H7 (cell line): ENCODE measurements around the gene C3orf20. TPM values are rescaled to one million over a fixed set of nuclear protein-coding genes. Genes with fewer than 3 reads are reported as not detected.
"Not testable (repeated sequence)": the region's sequence is repeated elsewhere in the genome, so short reads cannot be mapped to it uniquely, and the experiment has no call there.

Source experiments
- DNase-seq: peaks from one replicate; pipeline ENCODE4 v3.0.0; 2012
- H3K27me3 ChIP-seq: 2 replicates; pipeline ENCODE4 v1.6.0; 2011; ENCODE audit warnings: mild to moderate bottlenecking, low read length; ENCODE audit not compliant: control insufficient read depth, insufficient read depth
- H3K36me3 ChIP-seq: replicated peaks from 2 replicates; pipeline ENCODE4 v1.5.1; 2011; ENCODE audit warnings: low read length; ENCODE audit not compliant: control insufficient read depth, insufficient read depth
- H3K4me3 ChIP-seq: 2 replicates; pipeline ENCODE4 v1.5.1; 2011; ENCODE audit warnings: low read depth, mild to moderate bottlenecking, control low read depth, low read length, moderate library complexity; ENCODE audit not compliant: insufficient read depth
- total RNA-seq: library from RNA; depleted of rRNA; stranded (reverse); fragments of >200 nt; shearing (Covaris generic); gene quantifications from 2 replicates; pipeline ENCODE4 v1.2.3, GENCODE V29; 2014

The C3orf20 gene
- total RNA-seq, 1 experiment from 2014 or later, result 0.07 TPM

- no peak overlapping the region for H3K4me3 ChIP-seq
- no peaks in the 10 kb centered on the region for H3K36me3 ChIP-seq
- H3K27me3 ChIP-seq, result no peaks in the 10 kb centered on the region
- no peak for DNase-seq
Measured at GRCh38 chr3:14730703-14731382, 55.9 kb downstream of the C3orf20 start.

- DNase-seq, result no peak
- H3K27me3 ChIP-seq, result no peaks in the 10 kb centered on the region
- no peak overlapping the region for H3K4me3 ChIP-seq
- no peaks in the 10 kb centered on the region for H3K36me3 ChIP-seq
Measured at GRCh38 chr3:14740983-14741382, 66.0 kb downstream of the C3orf20 start.

- Histone ChIP-seq H3K36me3 (no peaks in the 10 kb centered on the region), H3K27me3 (no peaks in the 10 kb centered on the region), H3K4me3 (no peak overlapping the region)
- DNase-seq, result no peak
Measured at GRCh38 chr3:14741510-14741909, 66.6 kb downstream of the C3orf20 start.

- Histone ChIP-seq H3K36me3 (no peaks in the 10 kb centered on the region), H3K27me3 (no peaks in the 10 kb centered on the region), H3K4me3 (no peak overlapping the region)
- DNase-seq, result no peak
Measured at GRCh38 chr3:14744556-14744955, 69.6 kb downstream of the C3orf20 start.

GRCh38 chr3:14750650-14751049 is 75.7 kb downstream of the C3orf20 start:
- Histone ChIP-seq H3K36me3 (no peaks in the 10 kb centered on the region), H3K27me3 (no peaks in the 10 kb centered on the region), H3K4me3 (no peak overlapping the region)
- no peak for DNase-seq

- not testable (repeated sequence) for H3K36me3 ChIP-seq, H3K4me3 ChIP-seq, DNase-seq, H3K27me3 ChIP-seq
Measured at GRCh38 chr3:14752979-14753378, 78.0 kb downstream of the C3orf20 start.

- Histone ChIP-seq H3K4me3 (no peak overlapping the region), H3K27me3 (no peaks in the 10 kb centered on the region; the same call in 1 of the 2 replicates), H3K36me3 (no peaks in the 10 kb centered on the region)
- no peak for DNase-seq
Measured at GRCh38 chr3:14757153-14757700, 82.3 kb downstream of the C3orf20 start.

- DNase-seq, result peak; percentile 10
- no peak overlapping the region for H3K4me3 ChIP-seq
- no peaks in the 10 kb centered on the region for H3K36me3 ChIP-seq
- H3K27me3 ChIP-seq, result no peaks in the 10 kb centered on the region; the same call in 1 of the 2 replicates
Measured at GRCh38 chr3:14758297-14758696, 83.4 kb downstream of the C3orf20 start.

GRCh38 chr3:14758959-14759358 is 84.0 kb downstream of the C3orf20 start:
- Histone ChIP-seq H3K4me3 (no peak overlapping the region), H3K36me3 (no peaks in the 10 kb centered on the region), H3K27me3 (no peaks in the 10 kb centered on the region; the same call in 1 of the 2 replicates)
- peak; percentile 5 for DNase-seq

- H3K27me3 ChIP-seq, result no peaks in the 10 kb centered on the region; the same call in 1 of the 2 replicates
- no peaks in the 10 kb centered on the region for H3K36me3 ChIP-seq
- no peak for DNase-seq
- H3K4me3 ChIP-seq, result no peak overlapping the region
Measured at GRCh38 chr3:14760185-14760584, 85.2 kb downstream of the C3orf20 start.

GRCh38 chr3:14761121-14761672 is 86.3 kb downstream of the C3orf20 start:
- Histone ChIP-seq H3K27me3 (no peaks in the 10 kb centered on the region; the same call in 1 of the 2 replicates), H3K36me3 (no peaks in the 10 kb centered on the region), H3K4me3 (no peak overlapping the region)
- DNase-seq, result peak; percentile 78

GRCh38 chr3:14761866-14762265 is 86.9 kb downstream of the C3orf20 start:
- Histone ChIP-seq H3K36me3 (no peaks in the 10 kb centered on the region), H3K4me3 (no peak overlapping the region), H3K27me3 (no peaks in the 10 kb centered on the region; the same call in 1 of the 2 replicates)
- DNase-seq, result peak; percentile 5

GRCh38 chr3:14762701-14763100 is 87.8 kb downstream of the C3orf20 start:
- Histone ChIP-seq H3K4me3 (no peak overlapping the region), H3K27me3 (no peaks in the 10 kb centered on the region; the same call in 1 of the 2 replicates), H3K36me3 (no peaks in the 10 kb centered on the region)
- no peak for DNase-seq

- no peaks in the 10 kb centered on the region for H3K36me3 ChIP-seq
- no peaks in the 10 kb centered on the region for H3K27me3 ChIP-seq
- H3K4me3 ChIP-seq, result no peak overlapping the region
- no peak for DNase-seq
Measured at GRCh38 chr3:14764331-14765059, 89.6 kb downstream of the C3orf20 start.

- Histone ChIP-seq H3K27me3 (no peaks in the 10 kb centered on the region), H3K36me3 (no peaks in the 10 kb centered on the region), H3K4me3 (no peak overlapping the region)
- DNase-seq, result no peak
Measured at GRCh38 chr3:14765060-14765400, 90.1 kb downstream of the C3orf20 start.
